ENCODE measurements around the gene TREH. TPM values are rescaled to one million over a fixed set of nuclear protein-coding genes. Genes with fewer than 3 reads are reported as not detected.

The TREH gene
- polyA plus RNA-seq, 3 donors = not detected

DNA sequence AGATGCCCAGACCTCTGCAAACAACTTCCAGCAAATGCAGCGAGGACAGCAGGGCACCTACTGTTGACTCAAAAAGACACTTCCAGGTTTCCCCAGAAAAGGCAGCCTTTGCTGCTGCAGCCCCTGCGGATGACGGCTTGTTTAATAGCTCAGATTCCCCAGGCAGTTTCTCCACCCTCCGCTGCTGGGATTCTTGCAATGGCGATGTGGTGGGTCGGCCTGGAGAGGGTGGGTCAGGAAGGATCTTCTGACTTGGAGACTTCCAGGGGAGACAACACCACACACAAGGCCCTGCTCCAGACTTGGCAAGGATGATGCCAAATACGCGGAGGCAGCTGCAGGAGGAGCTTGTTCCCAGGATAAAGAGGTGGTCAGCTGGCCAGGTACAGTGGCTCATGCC, 17.9 kb upstream of the TREH start:
- peaks cover 0 to 3% (median 0%) of the 10 kb centered on the region in 7 donors for H3K9me3 Mint-ChIP-seq

DNA sequence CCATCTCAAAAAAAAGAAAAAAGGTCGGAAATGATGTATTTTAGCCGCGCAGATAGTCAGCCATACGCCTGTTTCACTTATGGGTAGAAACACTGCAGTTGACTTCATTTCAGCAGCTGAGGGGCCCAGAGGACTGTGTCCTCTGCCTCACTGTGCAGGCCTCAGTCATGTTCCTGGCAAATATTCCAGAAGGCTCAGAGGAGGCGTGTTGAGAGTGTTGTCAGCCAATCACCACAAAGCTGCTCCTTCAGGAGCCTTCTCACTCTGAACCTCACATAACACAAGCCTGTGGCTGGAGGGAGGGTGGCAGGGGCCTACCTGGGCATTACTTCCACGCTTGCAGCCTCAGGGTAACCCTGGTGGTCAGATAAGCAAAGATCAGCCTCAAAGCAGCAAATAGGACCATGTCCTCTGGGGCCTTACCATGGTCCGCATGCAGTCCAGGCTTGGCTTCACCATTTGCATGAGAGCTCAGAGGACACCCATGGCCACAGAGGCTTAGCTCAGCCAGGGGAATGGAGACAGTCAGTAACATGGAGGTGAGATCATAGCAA, 17.3 kb upstream of the TREH start:
- no peaks in the 10 kb centered on the region for H3K9me3 ChIP-seq (replicated peaks in 1 of 2; ENCODE audit: control insufficient read depth in 1 of 2, insufficient read depth in 1 of 2, low read length in 2 of 2)
- Mint-ChIP-seq H3K4me1 (peaks cover 45% of the 10 kb centered on the region), H3K27ac (no peak overlapping the region), H3K9me3 (peaks cover 0 to 3% (median 0%) of the 10 kb centered on the region in 7 donors), H3K4me3 (no peak overlapping the region), H3K36me3 (peaks cover 3% of the 10 kb centered on the region in 2 donors), H3K27me3 (ENCODE audit: low read depth in 3 of 3) (peaks cover 4 to 11% (median 4%) of the 10 kb centered on the region in 3 donors)
- H3K27me3 ChIP-seq (ENCODE audit: control insufficient read depth in 2 of 2, insufficient read depth in 2 of 2, low read length in 2 of 2) = no peaks in the 10 kb centered on the region
- H3K4me3 ChIP-seq (replicated peaks in 1 of 3; ENCODE audit: low read depth in 2 of 3, low read length in 3 of 3) = no peak overlapping the region
- no peak overlapping the region for H2AFZ ChIP-seq (ENCODE audit: insufficient read depth, low read depth, low read length, poor library complexity, severe bottlenecking)
- H3K4me1 ChIP-seq (ENCODE audit: control insufficient read depth in 1 of 2, insufficient read depth in 2 of 2, low read length in 2 of 2) = peaks cover 48 to 51% of the 10 kb centered on the region in 2 donors
- intact Hi-C loops (cut with micrococcal nuclease) = no loop called here
- peaks cover 4% of the 10 kb centered on the region for H3K79me2 ChIP-seq (ENCODE audit: insufficient read depth, low read length)
- WGBS (ENCODE audit: insufficient coverage) = 100% methylated on average over 6 of the region's 7 CpGs
- H3K27ac ChIP-seq (ENCODE audit: low read depth in 1 of 2, low read length in 2 of 2) = no peak overlapping the region
- no peak for DNase-seq
- H3K9ac ChIP-seq (ENCODE audit: insufficient read depth, low read length, poor library complexity, severe bottlenecking) = no peak overlapping the region
- no peak overlapping the region for H3K4me2 ChIP-seq (replicated peaks; ENCODE audit: extremely low read depth, low read length, poor library complexity, severe bottlenecking)
- no peaks in the 10 kb centered on the region for H3K36me3 ChIP-seq (replicated peaks in 1 of 2; ENCODE audit: control insufficient read depth in 1 of 2, insufficient read depth in 2 of 2, low read length in 2 of 2)
- H4K20me1 ChIP-seq (ENCODE audit: insufficient read depth, low read length) = no peaks in the 10 kb centered on the region
- TF ChIP-seq, protein P1, sequence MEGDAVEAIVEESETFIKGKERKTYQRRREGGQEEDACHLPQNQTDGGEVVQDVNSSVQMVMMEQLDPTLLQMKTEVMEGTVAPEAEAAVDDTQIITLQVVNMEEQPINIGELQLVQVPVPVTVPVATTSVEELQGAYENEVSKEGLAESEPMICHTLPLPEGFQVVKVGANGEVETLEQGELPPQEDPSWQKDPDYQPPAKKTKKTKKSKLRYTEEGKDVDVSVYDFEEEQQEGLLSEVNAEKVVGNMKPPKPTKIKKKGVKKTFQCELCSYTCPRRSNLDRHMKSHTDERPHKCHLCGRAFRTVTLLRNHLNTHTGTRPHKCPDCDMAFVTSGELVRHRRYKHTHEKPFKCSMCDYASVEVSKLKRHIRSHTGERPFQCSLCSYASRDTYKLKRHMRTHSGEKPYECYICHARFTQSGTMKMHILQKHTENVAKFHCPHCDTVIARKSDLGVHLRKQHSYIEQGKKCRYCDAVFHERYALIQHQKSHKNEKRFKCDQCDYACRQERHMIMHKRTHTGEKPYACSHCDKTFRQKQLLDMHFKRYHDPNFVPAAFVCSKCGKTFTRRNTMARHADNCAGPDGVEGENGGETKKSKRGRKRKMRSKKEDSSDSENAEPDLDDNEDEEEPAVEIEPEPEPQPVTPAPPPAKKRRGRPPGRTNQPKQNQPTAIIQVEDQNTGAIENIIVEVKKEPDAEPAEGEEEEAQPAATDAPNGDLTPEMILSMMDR (IDR thresholded peaks at IDR 0.05) = no peak

More for the DNA sequence above, 17.9 kb upstream of the TREH start:
- TF ChIP-seq, protein P1 (IDR thresholded peaks at IDR 0.05) = no peak
- no peak overlapping the region for H3K4me3 ChIP-seq (replicated peaks in 1 of 3; ENCODE audit: low read depth in 2 of 3, low read length in 3 of 3)
- no peaks in the 10 kb centered on the region for H3K9me3 ChIP-seq (replicated peaks in 1 of 2; ENCODE audit: control insufficient read depth in 1 of 2, insufficient read depth in 1 of 2, low read length in 2 of 2)
- H3K9ac ChIP-seq (ENCODE audit: insufficient read depth, low read length, poor library complexity, severe bottlenecking) = no peak overlapping the region
- Mint-ChIP-seq H3K4me1 (peaks cover 39% of the 10 kb centered on the region), H3K27me3 (ENCODE audit: low read depth in 3 of 3) (peaks cover 1 to 8% (median 2%) of the 10 kb centered on the region in 3 donors), H3K36me3 (peaks cover 3% of the 10 kb centered on the region in 2 donors), H3K27ac (no peak overlapping the region), H3K4me3 (no peak overlapping the region)
- H3K27me3 ChIP-seq (ENCODE audit: control insufficient read depth in 2 of 2, insufficient read depth in 2 of 2, low read length in 2 of 2) = no peaks in the 10 kb centered on the region
- H3K27ac ChIP-seq (ENCODE audit: low read depth in 1 of 2, low read length in 2 of 2) = no peak overlapping the region
- no peaks in the 10 kb centered on the region for H3K36me3 ChIP-seq (replicated peaks in 1 of 2; ENCODE audit: control insufficient read depth in 1 of 2, insufficient read depth in 2 of 2, low read length in 2 of 2)
- intact Hi-C loops (cut with micrococcal nuclease) = no loop called here
- peaks cover 49 to 50% of the 10 kb centered on the region in 2 donors for H3K4me1 ChIP-seq (ENCODE audit: control insufficient read depth in 1 of 2, insufficient read depth in 2 of 2, low read length in 2 of 2)
- H3K4me2 ChIP-seq (replicated peaks; ENCODE audit: extremely low read depth, low read length, poor library complexity, severe bottlenecking) = no peak overlapping the region
- 100% methylated on average over 1 of the region's 8 CpGs for WGBS (ENCODE audit: insufficient coverage)
- no peak for DNase-seq
- no peak overlapping the region for H2AFZ ChIP-seq (ENCODE audit: insufficient read depth, low read depth, low read length, poor library complexity, severe bottlenecking)
- H3K79me2 ChIP-seq (ENCODE audit: insufficient read depth, low read length) = peaks cover 10% of the 10 kb centered on the region
- H4K20me1 ChIP-seq (ENCODE audit: insufficient read depth, low read length) = no peaks in the 10 kb centered on the region

Data from CD14-positive monocyte (primary cell).